Skeletal muscle satellite cell (primary cell): ENCODE data around the gene CTNND2.

Experiments used
- H3K27me3 ChIP-seq: 2 replicates; pipeline ENCODE4 v1.7.0; 2013; ENCODE audit warnings: low read length; ENCODE audit not compliant: control insufficient read depth, insufficient read depth
- H3K36me3 ChIP-seq: 2 replicates; pipeline ENCODE4 v1.7.0; 2013; ENCODE audit warnings: mild to moderate bottlenecking, control low read depth, low read length; ENCODE audit not compliant: insufficient read depth
- H3K4me1 ChIP-seq: 2 replicates; pipeline ENCODE4 v1.7.0; 2013; ENCODE audit warnings: low read length; ENCODE audit not compliant: control insufficient read depth, insufficient read depth
- H3K4me2 ChIP-seq: 2 replicates; pipeline ENCODE4 v1.7.0; 2013; ENCODE audit warnings: mild to moderate bottlenecking, low read length
- H3K4me3 ChIP-seq: 2 replicates; pipeline ENCODE4 v1.7.0; 2013; ENCODE audit warnings: low read length
- H3K9ac ChIP-seq: 2 replicates; pipeline ENCODE4 v1.7.0; 2013; ENCODE audit warnings: mild to moderate bottlenecking, low read depth, low read length, moderate library complexity
- H3K9me3 ChIP-seq: replicated peaks from 2 replicates; pipeline ENCODE4 v1.7.0; 2013; ENCODE audit warnings: mild to moderate bottlenecking, control low read depth, low read length

CTNND2 gene

DNA sequence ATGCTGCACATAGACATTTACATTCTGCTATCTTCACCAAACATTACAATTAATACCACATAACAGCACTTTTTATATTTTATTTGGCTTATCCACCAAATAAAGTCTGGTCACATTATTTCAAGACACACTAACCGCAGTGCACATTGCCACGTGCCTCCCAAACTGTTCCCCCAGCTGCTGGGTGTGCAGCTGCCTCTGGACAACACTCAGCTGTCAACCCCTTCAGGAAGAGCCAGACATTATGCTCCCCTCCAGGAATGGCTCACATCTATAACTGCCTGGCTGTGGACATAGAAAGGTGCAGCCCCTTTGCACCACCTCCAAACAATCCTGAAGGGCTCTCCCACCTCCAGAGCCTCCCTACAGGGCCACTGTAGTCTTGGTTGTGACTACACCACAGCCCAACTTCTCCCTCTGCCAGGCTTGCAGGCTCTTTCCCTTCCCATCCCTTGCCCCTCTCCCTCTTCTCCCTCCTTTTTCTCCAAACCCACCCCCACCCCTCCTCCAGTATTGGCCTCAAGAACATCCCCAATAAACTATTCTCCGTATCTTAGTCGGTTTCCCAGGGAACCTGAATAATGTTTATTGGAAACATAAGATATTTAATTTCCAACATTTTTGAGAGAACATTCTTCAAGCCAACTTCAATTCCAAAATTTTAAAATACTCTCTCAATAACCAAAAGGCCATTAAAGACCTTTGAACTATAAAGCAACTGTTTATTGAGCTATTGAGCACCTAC is 372.3 kb downstream of the CTNND2 start:
- H3K4me1 ChIP-seq: no peaks in the 10 kb centered on the region
- no peaks in the 10 kb centered on the region for H3K9me3 ChIP-seq
- H3K36me3 ChIP-seq: no peaks in the 10 kb centered on the region
- no peak overlapping the region for H3K4me3 ChIP-seq
- H3K27me3 ChIP-seq: no peaks in the 10 kb centered on the region
- no peak overlapping the region for H3K4me2 ChIP-seq
- no peak overlapping the region for H3K9ac ChIP-seq

DNA sequence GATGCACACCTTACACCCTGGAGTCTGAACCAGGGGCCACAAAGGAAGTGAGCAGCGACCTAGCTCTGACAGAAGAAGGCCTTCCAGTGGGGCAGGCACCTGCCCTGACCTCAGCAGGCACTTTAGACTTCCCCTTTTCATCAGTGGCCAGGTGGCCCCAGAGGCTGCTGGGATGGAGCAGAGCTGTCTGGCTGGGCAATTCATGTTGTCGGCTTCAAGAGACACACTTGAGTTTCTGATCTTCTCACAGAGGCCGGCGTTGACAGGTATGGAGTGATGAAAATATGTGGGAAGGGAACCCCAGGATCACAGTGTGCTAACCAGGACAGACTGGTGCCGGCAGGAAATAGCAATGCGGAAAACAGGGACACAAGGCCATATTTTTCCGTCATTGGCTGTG is 375.5 kb downstream of the CTNND2 start:
- Histone ChIP-seq H3K27me3 (no peaks in the 10 kb centered on the region), H3K4me2 (no peak overlapping the region), H3K9me3 (no peaks in the 10 kb centered on the region), H3K4me3 (no peak overlapping the region), H3K36me3 (no peaks in the 10 kb centered on the region), H3K9ac (no peak overlapping the region), H3K4me1 (no peaks in the 10 kb centered on the region)

DNA sequence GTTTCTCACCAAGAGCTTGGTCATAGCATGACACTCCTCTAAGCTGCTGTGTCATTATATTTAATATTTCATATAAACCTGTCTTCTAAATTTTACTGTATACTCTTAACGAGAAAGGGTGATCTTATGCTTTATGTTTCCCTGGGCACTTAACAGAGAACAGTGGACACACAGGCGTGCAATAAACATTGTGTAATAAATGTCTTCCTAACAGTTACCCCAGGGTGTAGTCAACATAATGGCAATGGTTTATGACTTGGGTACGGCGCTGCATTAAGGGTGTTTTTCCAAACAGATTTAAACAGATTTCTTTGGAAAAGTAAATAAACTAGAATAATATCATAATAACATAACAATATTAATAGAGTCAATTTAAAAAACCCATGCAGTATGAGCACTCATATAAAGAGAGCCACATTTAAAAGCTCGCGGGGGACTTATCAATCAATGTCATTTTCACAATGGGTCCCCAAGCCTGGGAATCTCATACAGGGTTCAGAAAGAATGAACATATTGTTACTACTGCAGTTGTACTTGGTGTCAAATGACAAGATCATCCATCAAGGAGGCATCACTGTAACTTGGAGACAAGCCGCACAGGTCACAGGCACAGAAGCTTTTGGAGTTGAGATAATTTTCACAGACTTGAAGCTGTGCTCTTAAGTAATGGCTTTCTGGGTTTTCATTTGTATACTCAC is 376.4 kb downstream of the CTNND2 start:
- no peak overlapping the region for H3K9ac ChIP-seq
- no peaks in the 10 kb centered on the region for H3K4me1 ChIP-seq
- H3K36me3 ChIP-seq: no peaks in the 10 kb centered on the region
- no peaks in the 10 kb centered on the region for H3K27me3 ChIP-seq
- no peak overlapping the region for H3K4me3 ChIP-seq
- no peaks in the 10 kb centered on the region for H3K9me3 ChIP-seq
- H3K4me2 ChIP-seq: no peak overlapping the region

DNA sequence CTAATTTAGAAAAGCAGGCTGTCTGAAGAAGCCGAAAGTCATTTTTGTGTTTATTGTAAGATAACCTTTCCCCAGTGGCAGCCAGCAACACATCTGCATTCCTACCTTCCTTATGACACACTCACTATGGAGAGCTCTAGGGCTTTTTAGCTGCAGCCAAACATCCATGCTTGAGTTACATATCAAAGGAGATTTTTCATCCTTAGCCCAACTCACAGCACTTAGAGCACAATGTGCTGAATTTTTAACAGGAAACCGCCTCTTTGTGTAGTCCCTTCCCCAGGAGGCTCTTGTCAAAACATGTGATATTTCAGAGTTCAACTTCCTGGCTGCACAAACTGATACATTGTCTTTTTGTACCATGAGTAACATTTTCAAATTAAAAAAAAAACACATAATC is 379.2 kb downstream of the CTNND2 start:
- Histone ChIP-seq H3K27me3 (no peaks in the 10 kb centered on the region), H3K9me3 (no peaks in the 10 kb centered on the region), H3K4me3 (no peak overlapping the region), H3K4me2 (no peak overlapping the region), H3K9ac (no peak overlapping the region), H3K4me1 (no peaks in the 10 kb centered on the region), H3K36me3 (no peaks in the 10 kb centered on the region)

DNA sequence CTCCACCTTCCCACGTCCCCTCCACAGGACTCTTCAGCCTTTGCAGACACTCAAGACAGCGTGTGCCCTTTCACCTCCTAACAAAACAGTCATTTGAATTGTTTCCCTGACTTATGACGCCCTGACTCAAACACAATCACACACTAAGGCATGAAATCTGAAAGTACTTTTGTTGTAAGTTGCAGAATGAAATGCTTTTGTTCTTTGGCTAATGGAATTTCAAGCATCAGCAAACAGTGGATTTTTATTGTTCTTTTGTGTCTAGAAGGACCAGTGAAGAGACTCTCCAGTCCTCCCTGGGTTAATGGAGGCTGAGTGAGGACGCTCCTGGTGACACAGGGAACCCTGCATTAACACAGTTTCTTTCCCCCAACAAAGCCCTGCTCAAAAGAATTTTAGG is 380.1 kb downstream of the CTNND2 start:
- Histone ChIP-seq H3K9ac (no peak overlapping the region), H3K4me2 (no peak overlapping the region), H3K36me3 (no peaks in the 10 kb centered on the region), H3K9me3 (no peaks in the 10 kb centered on the region), H3K4me3 (no peak overlapping the region), H3K4me1 (no peaks in the 10 kb centered on the region), H3K27me3 (no peaks in the 10 kb centered on the region)

DNA sequence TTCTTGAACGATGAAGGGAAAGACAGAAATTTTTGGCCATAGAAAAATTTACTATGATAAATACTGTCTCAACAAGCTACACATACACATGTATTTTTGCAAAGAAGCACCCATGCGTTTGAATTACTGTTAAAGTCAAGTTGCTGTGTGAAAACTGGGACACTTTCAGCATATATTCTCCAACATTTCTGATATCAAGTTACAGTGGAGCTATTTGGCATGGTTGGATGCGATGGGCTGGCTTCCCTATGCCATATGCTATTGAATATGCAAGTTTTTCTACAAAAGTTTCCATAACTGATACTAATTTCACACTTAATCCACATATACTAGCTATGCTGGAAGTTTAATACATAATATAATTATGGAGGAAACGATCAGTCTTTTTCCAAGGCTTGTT is 381.4 kb downstream of the CTNND2 start:
- H3K36me3 ChIP-seq: no peaks in the 10 kb centered on the region
- H3K4me2 ChIP-seq: no peak overlapping the region
- H3K27me3 ChIP-seq: no peaks in the 10 kb centered on the region

DNA sequence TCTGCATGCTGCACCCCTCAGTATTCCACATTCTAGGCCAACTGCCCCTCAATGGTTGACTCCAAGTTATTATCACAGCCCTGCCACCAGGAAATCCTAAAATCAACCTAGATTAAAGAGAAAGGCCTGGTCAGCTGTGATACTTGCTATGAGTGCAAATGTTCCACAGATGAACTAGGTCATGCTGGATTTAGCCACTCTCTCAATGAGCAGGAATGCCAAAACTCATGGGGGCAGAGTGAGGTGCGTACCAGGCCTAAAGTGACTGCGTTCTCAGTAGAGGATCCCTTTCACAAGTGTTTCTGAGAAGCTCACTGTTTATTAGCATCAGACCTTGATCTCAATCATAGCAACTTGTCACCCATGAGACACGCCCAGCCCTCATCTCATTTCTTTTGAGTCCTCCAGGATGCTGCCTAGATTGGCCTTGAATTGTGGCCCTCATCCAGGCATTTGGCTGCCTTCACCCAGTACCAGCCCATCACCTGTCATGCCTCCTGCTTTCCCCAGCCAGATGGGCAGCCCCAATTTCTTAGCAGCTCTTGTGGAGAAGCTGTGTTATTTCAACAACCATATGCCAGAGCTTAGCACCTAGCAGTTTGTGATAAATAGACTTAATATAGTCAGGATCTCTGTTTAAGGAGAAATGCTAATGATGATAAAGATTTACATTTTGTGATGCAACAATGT is 383.9 kb downstream of the CTNND2 start:
- H3K4me3 ChIP-seq: no peak overlapping the region
- no peak overlapping the region for H3K9ac ChIP-seq
- no peak overlapping the region for H3K4me2 ChIP-seq
- H3K4me1 ChIP-seq: no peaks in the 10 kb centered on the region
- no peaks in the 10 kb centered on the region for H3K9me3 ChIP-seq
- no peaks in the 10 kb centered on the region for H3K27me3 ChIP-seq
- H3K36me3 ChIP-seq: no peaks in the 10 kb centered on the region

More for the DNA sequence above, 381.4 kb downstream of the CTNND2 start:
- H3K9me3 ChIP-seq: no peaks in the 10 kb centered on the region
- no peak overlapping the region for H3K9ac ChIP-seq
- H3K4me1 ChIP-seq: no peaks in the 10 kb centered on the region
- H3K4me3 ChIP-seq: no peak overlapping the region

DNA sequence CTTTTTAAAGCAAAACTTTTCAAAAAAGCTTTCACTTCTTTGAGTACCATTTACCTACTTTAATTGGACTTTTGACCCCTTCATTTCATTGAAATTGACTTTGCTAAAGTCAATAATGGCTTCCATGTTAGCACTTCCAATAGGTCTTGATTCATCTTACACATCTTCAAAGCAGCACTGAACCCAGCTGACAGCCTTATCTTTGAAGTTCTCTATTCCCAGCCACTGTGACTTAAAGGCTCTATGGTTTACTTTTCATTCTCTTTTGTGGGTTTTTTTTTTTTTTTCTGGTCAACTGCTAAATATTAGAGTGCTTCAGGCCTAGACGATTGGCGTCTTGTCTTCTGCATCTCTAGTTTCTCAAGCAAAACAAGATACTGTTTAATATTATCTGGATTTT is 385.0 kb downstream of the CTNND2 start:
- Histone ChIP-seq H3K4me1 (no peaks in the 10 kb centered on the region), H3K4me2 (no peak overlapping the region), H3K36me3 (no peaks in the 10 kb centered on the region), H3K9me3 (no peaks in the 10 kb centered on the region), H3K4me3 (no peak overlapping the region), H3K27me3 (no peaks in the 10 kb centered on the region), H3K9ac (no peak overlapping the region)

DNA sequence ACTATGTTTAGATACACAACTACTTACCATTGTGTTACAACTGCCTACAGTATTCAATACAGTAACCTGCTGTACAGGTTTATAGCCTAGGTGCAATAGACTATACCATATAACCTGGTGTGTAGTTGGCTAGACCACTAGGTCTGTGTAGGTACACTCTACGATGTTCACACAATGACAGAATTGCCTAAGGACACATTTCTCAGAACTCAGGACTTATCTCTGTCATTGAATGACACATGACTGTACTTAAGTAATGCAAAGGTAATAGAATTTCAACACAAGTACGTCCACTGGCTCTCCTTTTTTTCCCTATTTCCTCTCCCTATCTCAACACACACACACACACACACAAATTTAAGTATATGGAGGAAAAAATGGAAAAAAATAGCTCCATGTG is 385.6 kb downstream of the CTNND2 start:
- Histone ChIP-seq H3K9me3 (no peaks in the 10 kb centered on the region), H3K27me3 (no peaks in the 10 kb centered on the region), H3K4me1 (no peaks in the 10 kb centered on the region), H3K36me3 (no peaks in the 10 kb centered on the region), H3K9ac (no peak overlapping the region), H3K4me3 (no peak overlapping the region), H3K4me2 (no peak overlapping the region)

DNA sequence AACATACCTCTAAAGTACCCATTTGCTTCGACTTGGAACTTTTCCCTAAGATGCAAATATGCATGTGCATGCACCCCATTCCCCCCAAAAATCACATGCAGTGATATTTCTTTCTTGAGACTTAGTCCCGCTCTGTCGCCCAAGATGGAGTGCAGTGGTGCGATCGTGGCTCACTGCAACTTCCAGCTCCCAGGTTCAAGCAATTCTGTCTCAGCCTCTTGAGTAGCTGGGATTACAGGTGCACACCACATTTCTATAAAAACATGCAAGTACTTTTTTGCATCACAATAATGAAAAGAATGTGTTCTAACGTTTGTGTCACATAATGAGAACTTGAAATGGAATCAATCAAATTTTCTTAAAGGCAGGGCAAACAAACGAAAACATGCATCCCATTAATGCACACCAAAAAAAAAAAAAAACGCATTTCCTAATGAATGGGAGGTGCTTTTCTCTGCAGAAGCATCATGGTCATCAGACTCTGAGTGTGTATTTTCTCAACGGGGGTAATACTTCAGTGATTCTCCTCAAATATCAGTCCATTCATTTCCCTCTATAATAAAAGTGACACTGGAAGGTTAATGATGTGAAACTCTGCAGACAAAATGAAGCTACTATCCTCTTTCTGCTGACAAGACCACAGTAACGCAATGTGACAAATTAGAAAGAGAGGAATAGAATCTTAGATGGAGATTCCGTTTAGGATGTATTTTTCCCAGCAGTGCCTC is 389.4 kb downstream of the CTNND2 start:
- no peak overlapping the region for H3K4me2 ChIP-seq
- no peaks in the 10 kb centered on the region for H3K4me1 ChIP-seq
- H3K4me3 ChIP-seq: no peak overlapping the region
- H3K9ac ChIP-seq: no peak overlapping the region
- H3K36me3 ChIP-seq: no peaks in the 10 kb centered on the region
- no peaks in the 10 kb centered on the region for H3K27me3 ChIP-seq
- no peaks in the 10 kb centered on the region for H3K9me3 ChIP-seq

DNA sequence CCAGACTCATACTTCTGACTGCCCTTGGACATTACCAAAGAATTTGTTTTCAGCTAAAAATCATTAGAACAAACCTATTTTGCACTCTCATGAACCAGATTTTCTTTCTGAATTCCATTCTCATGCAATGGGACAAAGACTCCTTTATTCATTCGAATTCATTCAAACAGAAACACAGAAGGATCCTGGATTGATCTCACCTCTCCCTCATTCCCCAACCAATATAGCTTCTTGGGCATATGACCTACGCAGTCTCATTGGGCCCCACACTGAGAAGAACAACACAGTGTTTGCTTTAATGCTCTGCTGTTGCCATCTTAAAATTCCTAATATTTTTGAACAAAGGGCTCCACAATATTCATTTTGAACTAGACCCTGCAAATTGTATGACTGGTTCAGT is 392.4 kb downstream of the CTNND2 start:
- Histone ChIP-seq H3K9me3 (no peaks in the 10 kb centered on the region), H3K4me1 (no peaks in the 10 kb centered on the region), H3K4me3 (no peak overlapping the region), H3K9ac (no peak overlapping the region), H3K36me3 (no peaks in the 10 kb centered on the region), H3K27me3 (no peaks in the 10 kb centered on the region), H3K4me2 (no peak overlapping the region)
